ENCODE results near the gene FAM135A. TPM values are rescaled to one million over a fixed set of nuclear protein-coding genes. Genes with fewer than 3 reads are reported as not detected.
A peak's percentile ranks its signal among the peaks of the same experiment; 100 is the strongest.

The FAM135A gene
- total and polyA plus RNA-seq, 2 experiments from 2014 or later: 35.2 to 68.7 TPM

DNA sequence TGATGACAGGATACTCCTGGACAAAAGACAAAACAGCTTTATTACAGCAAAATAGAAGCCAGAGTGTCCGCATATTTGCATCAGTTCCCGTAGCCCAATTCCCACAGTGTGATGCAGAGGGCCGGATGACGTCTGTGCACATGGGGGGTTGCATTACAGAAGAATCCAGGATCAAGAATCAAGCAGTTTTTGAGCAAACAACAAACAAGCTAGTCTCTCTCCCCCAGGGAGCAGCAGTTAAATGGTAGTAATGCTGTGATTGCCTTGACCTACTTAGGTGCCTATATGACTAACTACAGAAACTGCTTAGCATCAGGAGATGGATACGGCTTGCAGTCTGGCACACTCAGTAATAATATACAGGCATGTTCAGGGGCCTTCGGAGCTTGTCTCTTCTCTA is 150.2 kb downstream of the FAM135A start:
- Histone ChIP-seq H3K4me1 (ENCODE audit: insufficient read depth) (peaks cover 8% of the 10 kb centered on the region; the same call in 1 of the 2 replicates), H3K4me2 (no peak overlapping the region), H4K20me1 (replicated peaks; ENCODE audit: insufficient read depth) (no peaks in the 10 kb centered on the region), H3K27ac (ENCODE audit: low read depth) (no peak overlapping the region), H3K4me3 (no peak overlapping the region), H2AFZ (no peak overlapping the region), H3K9me2 (ENCODE audit: insufficient read depth) (no peaks in the 10 kb centered on the region), H3K79me2 (replicated peaks; ENCODE audit: insufficient read depth) (0 out of 2 replicates have a peak, but pooled peaks cover 8% of the 10 kb centered on the region), H3F3A (replicated peaks; ENCODE audit: low read depth) (no peaks in the 10 kb centered on the region), H3K36me3 (ENCODE audit: insufficient read depth) (no peaks in the 10 kb centered on the region), H3K27me3 (ENCODE audit: insufficient read depth) (no peaks in the 10 kb centered on the region)
- H3K9me3 Mint-ChIP-seq: no peaks in the 10 kb centered on the region; the same call in 2 of the 3 replicates
- peaks cover 17% of the 10 kb centered on the region; the same call in 2 of the 3 replicates for H3K4me1 Mint-ChIP-seq
- ATAC-seq (no peak; the same call in 1 of the 3 replicates), DNase-seq (ENCODE audit: low spot score) (peak; percentile 26)
- TF ChIP-seq ZNF331 (CRISPR knock-in tag; IDR thresholded peaks at IDR 0.05; ENCODE audit: low read depth): no peak
- TF ChIP-seq, protein P1, sequence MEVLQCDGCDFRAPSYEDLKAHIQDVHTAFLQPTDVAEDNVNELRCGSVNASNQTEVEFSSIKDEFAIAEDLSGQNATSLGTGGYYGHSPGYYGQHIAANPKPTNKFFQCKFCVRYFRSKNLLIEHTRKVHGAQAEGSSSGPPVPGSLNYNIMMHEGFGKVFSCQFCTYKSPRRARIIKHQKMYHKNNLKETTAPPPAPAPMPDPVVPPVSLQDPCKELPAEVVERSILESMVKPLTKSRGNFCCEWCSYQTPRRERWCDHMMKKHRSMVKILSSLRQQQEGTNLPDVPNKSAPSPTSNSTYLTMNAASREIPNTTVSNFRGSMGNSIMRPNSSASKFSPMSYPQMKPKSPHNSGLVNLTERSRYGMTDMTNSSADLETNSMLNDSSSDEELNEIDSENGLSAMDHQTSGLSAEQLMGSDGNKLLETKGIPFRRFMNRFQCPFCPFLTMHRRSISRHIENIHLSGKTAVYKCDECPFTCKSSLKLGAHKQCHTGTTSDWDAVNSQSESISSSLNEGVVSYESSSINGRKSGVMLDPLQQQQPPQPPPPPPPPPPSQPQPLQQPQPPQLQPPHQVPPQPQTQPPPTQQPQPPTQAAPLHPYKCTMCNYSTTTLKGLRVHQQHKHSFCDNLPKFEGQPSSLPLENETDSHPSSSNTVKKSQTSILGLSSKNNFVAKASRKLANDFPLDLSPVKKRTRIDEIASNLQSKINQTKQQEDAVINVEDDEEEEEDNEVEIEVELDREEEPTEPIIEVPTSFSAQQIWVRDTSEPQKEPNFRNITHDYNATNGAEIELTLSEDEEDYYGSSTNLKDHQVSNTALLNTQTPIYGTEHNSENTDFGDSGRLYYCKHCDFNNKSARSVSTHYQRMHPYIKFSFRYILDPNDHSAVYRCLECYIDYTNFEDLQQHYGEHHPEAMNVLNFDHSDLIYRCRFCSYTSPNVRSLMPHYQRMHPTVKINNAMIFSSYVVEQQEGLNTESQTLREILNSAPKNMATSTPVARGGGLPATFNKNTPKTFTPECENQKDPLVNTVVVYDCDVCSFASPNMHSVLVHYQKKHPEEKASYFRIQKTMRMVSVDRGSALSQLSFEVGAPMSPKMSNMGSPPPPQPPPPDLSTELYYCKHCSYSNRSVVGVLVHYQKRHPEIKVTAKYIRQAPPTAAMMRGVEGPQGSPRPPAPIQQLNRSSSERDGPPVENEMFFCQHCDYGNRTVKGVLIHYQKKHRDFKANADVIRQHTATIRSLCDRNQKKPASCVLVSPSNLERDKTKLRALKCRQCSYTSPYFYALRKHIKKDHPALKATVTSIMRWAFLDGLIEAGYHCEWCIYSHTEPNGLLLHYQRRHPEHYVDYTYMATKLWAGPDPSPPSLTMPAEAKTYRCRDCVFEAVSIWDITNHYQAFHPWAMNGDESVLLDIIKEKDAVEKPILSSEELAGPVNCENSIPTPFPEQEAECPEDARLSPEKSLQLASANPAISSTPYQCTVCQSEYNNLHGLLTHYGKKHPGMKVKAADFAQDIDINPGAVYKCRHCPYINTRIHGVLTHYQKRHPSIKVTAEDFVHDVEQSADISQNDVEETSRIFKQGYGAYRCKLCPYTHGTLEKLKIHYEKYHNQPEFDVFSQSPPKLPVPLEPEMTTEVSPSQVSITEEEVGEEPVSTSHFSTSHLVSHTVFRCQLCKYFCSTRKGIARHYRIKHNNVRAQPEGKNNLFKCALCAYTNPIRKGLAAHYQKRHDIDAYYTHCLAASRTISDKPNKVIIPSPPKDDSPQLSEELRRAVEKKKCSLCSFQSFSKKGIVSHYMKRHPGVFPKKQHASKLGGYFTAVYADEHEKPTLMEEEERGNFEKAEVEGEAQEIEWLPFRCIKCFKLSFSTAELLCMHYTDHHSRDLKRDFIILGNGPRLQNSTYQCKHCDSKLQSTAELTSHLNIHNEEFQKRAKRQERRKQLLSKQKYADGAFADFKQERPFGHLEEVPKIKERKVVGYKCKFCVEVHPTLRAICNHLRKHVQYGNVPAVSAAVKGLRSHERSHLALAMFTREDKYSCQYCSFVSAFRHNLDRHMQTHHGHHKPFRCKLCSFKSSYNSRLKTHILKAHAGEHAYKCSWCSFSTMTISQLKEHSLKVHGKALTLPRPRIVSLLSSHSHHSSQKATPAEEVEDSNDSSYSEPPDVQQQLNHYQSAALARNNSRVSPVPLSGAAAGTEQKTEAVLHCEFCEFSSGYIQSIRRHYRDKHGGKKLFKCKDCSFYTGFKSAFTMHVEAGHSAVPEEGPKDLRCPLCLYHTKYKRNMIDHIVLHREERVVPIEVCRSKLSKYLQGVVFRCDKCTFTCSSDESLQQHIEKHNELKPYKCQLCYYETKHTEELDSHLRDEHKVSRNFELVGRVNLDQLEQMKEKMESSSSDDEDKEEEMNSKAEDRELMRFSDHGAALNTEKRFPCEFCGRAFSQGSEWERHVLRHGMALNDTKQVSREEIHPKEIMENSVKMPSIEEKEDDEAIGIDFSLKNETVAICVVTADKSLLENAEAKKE (CRISPR knock-in tag; IDR thresholded peaks at IDR 0.05): no peak
- TF ChIP-seq POLR2AphosphoS5 (IDR thresholded peaks at IDR 0.05; ENCODE audit: low read depth): no peak
- no peak for TF ChIP-seq STAT1 (IDR thresholded peaks at IDR 0.05; ENCODE audit: unreplicated experiment)
- TF ChIP-seq, protein P2, sequence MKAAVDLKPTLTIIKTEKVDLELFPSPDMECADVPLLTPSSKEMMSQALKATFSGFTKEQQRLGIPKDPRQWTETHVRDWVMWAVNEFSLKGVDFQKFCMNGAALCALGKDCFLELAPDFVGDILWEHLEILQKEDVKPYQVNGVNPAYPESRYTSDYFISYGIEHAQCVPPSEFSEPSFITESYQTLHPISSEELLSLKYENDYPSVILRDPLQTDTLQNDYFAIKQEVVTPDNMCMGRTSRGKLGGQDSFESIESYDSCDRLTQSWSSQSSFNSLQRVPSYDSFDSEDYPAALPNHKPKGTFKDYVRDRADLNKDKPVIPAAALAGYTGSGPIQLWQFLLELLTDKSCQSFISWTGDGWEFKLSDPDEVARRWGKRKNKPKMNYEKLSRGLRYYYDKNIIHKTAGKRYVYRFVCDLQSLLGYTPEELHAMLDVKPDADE (IDR thresholded peaks at IDR 0.05): no peak
- TF ChIP-seq EZH2phosphoT487 (IDR thresholded peaks at IDR 0.05; ENCODE audit: unreplicated experiment): no peak
- TF ChIP-seq NANOG (IDR thresholded peaks at IDR 0.05; ENCODE audit: borderline replicate concordance): no peak
- TF ChIP-seq, protein P3, sequence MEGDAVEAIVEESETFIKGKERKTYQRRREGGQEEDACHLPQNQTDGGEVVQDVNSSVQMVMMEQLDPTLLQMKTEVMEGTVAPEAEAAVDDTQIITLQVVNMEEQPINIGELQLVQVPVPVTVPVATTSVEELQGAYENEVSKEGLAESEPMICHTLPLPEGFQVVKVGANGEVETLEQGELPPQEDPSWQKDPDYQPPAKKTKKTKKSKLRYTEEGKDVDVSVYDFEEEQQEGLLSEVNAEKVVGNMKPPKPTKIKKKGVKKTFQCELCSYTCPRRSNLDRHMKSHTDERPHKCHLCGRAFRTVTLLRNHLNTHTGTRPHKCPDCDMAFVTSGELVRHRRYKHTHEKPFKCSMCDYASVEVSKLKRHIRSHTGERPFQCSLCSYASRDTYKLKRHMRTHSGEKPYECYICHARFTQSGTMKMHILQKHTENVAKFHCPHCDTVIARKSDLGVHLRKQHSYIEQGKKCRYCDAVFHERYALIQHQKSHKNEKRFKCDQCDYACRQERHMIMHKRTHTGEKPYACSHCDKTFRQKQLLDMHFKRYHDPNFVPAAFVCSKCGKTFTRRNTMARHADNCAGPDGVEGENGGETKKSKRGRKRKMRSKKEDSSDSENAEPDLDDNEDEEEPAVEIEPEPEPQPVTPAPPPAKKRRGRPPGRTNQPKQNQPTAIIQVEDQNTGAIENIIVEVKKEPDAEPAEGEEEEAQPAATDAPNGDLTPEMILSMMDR (conservative IDR thresholded peaks at IDR 0.05; ENCODE audit: low read depth in 2 of 2): no peak
- TF ChIP-seq JUNB (IDR thresholded peaks at IDR 0.05; ENCODE audit: unreplicated experiment): no peak
- TF ChIP-seq ZNF114 (CRISPR knock-in tag; IDR thresholded peaks at IDR 0.05): no peak
- no peak; the same call in 1 of the 2 replicates for TF ChIP-seq CREB1 (CRISPR knock-in tag; IDR thresholded peaks at IDR 0.05; ENCODE audit: low read depth)
- H3K4me3 Mint-ChIP-seq: no peak overlapping the region
- H3K27me3 Mint-ChIP-seq (ENCODE audit: insufficient read depth, low read depth, poor library complexity): peaks cover 6% of the 10 kb centered on the region
- peaks cover 10% of the 10 kb centered on the region; the same call in 2 of the 3 replicates for H3K36me3 Mint-ChIP-seq (ENCODE audit: low read depth)
- H3K27ac Mint-ChIP-seq: 0 out of 2 replicates have a peak overlapping the region, but pooled peaks have one; percentile 43
